ENCODE data around the gene THRA. TPM values are rescaled to one million over a fixed set of nuclear protein-coding genes. Genes with fewer than 3 reads are reported as not detected.

The THRA gene
- total RNA-seq, 1 experiment from 2014 or later = 11.4 TPM

- Histone ChIP-seq H3K4me2 (peak overlapping the region; percentile 38), H3F3A (ENCODE audit: insufficient read depth, low read depth) (peaks cover 59% of the 10 kb centered on the region), H3K4me1 (replicated peaks; ENCODE audit: insufficient read depth) (peaks cover 70% of the 10 kb centered on the region), H4K20me1 (ENCODE audit: insufficient read depth) (no peaks in the 10 kb centered on the region), H3K79me2 (ENCODE audit: low read depth) (no peaks in the 10 kb centered on the region), H3K9me3 (ENCODE audit: insufficient read depth, low read depth) (no peaks in the 10 kb centered on the region), H3K4me3 (0 out of 2 replicates have a peak overlapping the region, but pooled peaks have one; percentile 9), H3K36me3 (ENCODE audit: low read depth) (peaks cover 4% of the 10 kb centered on the region; the same call in 1 of the 2 replicates), H2AFZ (no peak overlapping the region), H3K27me3 (ENCODE audit: insufficient read depth, low read depth) (no peaks in the 10 kb centered on the region), H3K9me2 (ENCODE audit: insufficient read depth) (no peaks in the 10 kb centered on the region), H3K27ac (peak overlapping the region; percentile 3; the same call in 1 of the 2 replicates)
- BruUV-seq (replicated peaks) = no TSS peak
- intact Hi-C loops (cut with micrococcal nuclease; ENCODE audit: unreplicated experiment) = loop anchor here (5.0 to 10.0 kb wide), 2 partner anchors 286 to 292 kb away; partner anchors contain the start of gene GRB7
- ChIA-PET POLR2A (ENCODE audit: unreplicated experiment) (no interaction called here), CTCF (no interaction called here)
- peak; percentile 84 to 86 for DNase-seq
- no peak for TF ChIP-seq EZH2 (IDR thresholded peaks at IDR 0.05; ENCODE audit: low read depth)
- TF ChIP-seq CTCF (conservative IDR thresholded peaks at IDR 0.05) = no peak
Measured at GRCh38 chr17:40022961-40023541, 39.7 kb upstream of the THRA start.

- Histone ChIP-seq H3K9me2 (ENCODE audit: insufficient read depth) (no peaks in the 10 kb centered on the region), H3F3A (ENCODE audit: insufficient read depth, low read depth) (peaks cover 56% of the 10 kb centered on the region), H4K20me1 (ENCODE audit: insufficient read depth) (no peaks in the 10 kb centered on the region), H3K79me2 (ENCODE audit: low read depth) (no peaks in the 10 kb centered on the region), H3K4me2 (peak overlapping the region; percentile 38), H3K27me3 (ENCODE audit: insufficient read depth, low read depth) (no peaks in the 10 kb centered on the region), H3K36me3 (ENCODE audit: low read depth) (peaks cover 4% of the 10 kb centered on the region; the same call in 1 of the 2 replicates), H3K4me1 (replicated peaks; ENCODE audit: insufficient read depth) (peaks cover 70% of the 10 kb centered on the region), H3K9me3 (ENCODE audit: insufficient read depth, low read depth) (no peaks in the 10 kb centered on the region), H2AFZ (no peak overlapping the region), H3K27ac (peak overlapping the region; percentile 3; the same call in 1 of the 2 replicates), H3K4me3 (no peak overlapping the region)
- CTCF ChIA-PET = interaction anchor here (0.6 kb wide), 1 partner anchor 126 kb away, joined by 3 read pairs; no protein-coding TSS in a partner anchor
- intact Hi-C loops (cut with micrococcal nuclease; ENCODE audit: unreplicated experiment) = loop anchor here (5.0 to 10.0 kb wide), 2 partner anchors 286 to 291 kb away; partner anchors contain the start of gene GRB7
- DNase-seq = no peak
- no TSS peak for BruUV-seq (replicated peaks)
- POLR2A ChIA-PET (ENCODE audit: unreplicated experiment) = no interaction called here
- TF ChIP-seq CTCF (conservative IDR thresholded peaks at IDR 0.05) = no peak
- no peak for TF ChIP-seq EZH2 (IDR thresholded peaks at IDR 0.05; ENCODE audit: low read depth)
Measured at GRCh38 chr17:40023590-40024292, 39.0 kb upstream of the THRA start.

- Histone ChIP-seq H3K4me2 (peak overlapping the region; percentile 60), H3K9me2 (ENCODE audit: insufficient read depth) (no peaks in the 10 kb centered on the region), H3K36me3 (ENCODE audit: low read depth) (no peaks in the 10 kb centered on the region), H3F3A (ENCODE audit: insufficient read depth, low read depth) (peaks cover 56% of the 10 kb centered on the region), H3K4me3 (no peak overlapping the region), H2AFZ (no peak overlapping the region), H4K20me1 (ENCODE audit: insufficient read depth) (no peaks in the 10 kb centered on the region), H3K4me1 (replicated peaks; ENCODE audit: insufficient read depth) (peaks cover 70% of the 10 kb centered on the region), H3K9me3 (ENCODE audit: insufficient read depth, low read depth) (no peaks in the 10 kb centered on the region), H3K79me2 (ENCODE audit: low read depth) (no peaks in the 10 kb centered on the region), H3K27ac (no peak overlapping the region), H3K27me3 (ENCODE audit: insufficient read depth, low read depth) (no peaks in the 10 kb centered on the region)
- ChIA-PET POLR2A (ENCODE audit: unreplicated experiment) (no interaction called here), CTCF (interaction anchor here (0.6 kb wide), 1 partner anchor 12 kb away, joined by 15 read pairs; no protein-coding TSS in a partner anchor)
- peak in 1 of 2 experiments; percentile 42 for DNase-seq
- no TSS peak for BruUV-seq (replicated peaks)
- intact Hi-C loops (cut with micrococcal nuclease; ENCODE audit: unreplicated experiment) = loop anchor here (5.0 to 10.0 kb wide), 2 partner anchors 288 to 290 kb away; partner anchors contain the start of gene GRB7
- no peak for TF ChIP-seq EZH2 (IDR thresholded peaks at IDR 0.05; ENCODE audit: low read depth)
Measured at GRCh38 chr17:40024901-40025300, 37.9 kb upstream of the THRA start.
